Testis (tissue), 2 donors: ENCODE measurements around the gene VMAC.

ENCODE experiments used
- CTCF ChIP-seq, 3 experiments: fragments of 450-650 bp in 2 of 3; fragments of 200-600 bp in 1 of 3; sonication (generic) in 1 of 3; IDR thresholded peaks; one replicate each; pipeline ENCODE4 v1.5.1; 2016 to 2019; ENCODE audit warnings: antibody characterized with exemption in 3 of 3, mild to moderate bottlenecking in 2 of 3, moderate library complexity in 1 of 3
- POLR2A ChIP-seq: fragments of 450-650 bp; IDR thresholded peaks from one replicate; pipeline ENCODE4 v1.6.1; 2017; ENCODE audit warnings: antibody characterized with exemption, mild to moderate bottlenecking, moderate library complexity

GRCh38 chr19:5917431-5918107, 12.9 kb downstream of the VMAC start:
- TF ChIP-seq CTCF (IDR thresholded peaks at IDR 0.05) (no peak), POLR2A (no peak)
